GM10248 (cell line): ENCODE results near the gene BABAM2.
A peak's percentile ranks its signal among the peaks of the same experiment; 100 is the strongest.
"Not testable (repeated sequence)": the region's sequence is repeated elsewhere in the genome, so short reads cannot be mapped to it uniquely, and the experiment has no call there.

Experiments
- CTCF ChIA-PET: fragments of 300-600 bp; sonication (Branson Sonifier 250); formaldehyde crosslinking; extraction: SDS; loops from one replicate; lab custom pipeline; 2021; ENCODE audit warnings: antibody characterized with exemption; lab: Yijun Ruan, JAX
- POLR2A ChIA-PET: fragments of 350-650 bp; sonication (Branson Sonifier 250); formaldehyde crosslinking; extraction: SDS; loops from one replicate; lab custom pipeline; 2020; ENCODE audit warnings: antibody characterized with exemption; lab: Yijun Ruan, JAX
- DNase-seq: peaks from one replicate; pipeline ENCODE4 v3.0.0; 2012; ENCODE audit errors: extremely low spot score
- TF ChIP-seq, protein P1 (sequence below): IDR thresholded peaks from 2 replicates; pipeline ENCODE4 v1.5.1; 2012; ENCODE audit warnings: mild to moderate bottlenecking, low read depth; ENCODE audit errors: extremely low read depth, missing control alignments, control extremely low read depth

BABAM2 gene

DNA sequence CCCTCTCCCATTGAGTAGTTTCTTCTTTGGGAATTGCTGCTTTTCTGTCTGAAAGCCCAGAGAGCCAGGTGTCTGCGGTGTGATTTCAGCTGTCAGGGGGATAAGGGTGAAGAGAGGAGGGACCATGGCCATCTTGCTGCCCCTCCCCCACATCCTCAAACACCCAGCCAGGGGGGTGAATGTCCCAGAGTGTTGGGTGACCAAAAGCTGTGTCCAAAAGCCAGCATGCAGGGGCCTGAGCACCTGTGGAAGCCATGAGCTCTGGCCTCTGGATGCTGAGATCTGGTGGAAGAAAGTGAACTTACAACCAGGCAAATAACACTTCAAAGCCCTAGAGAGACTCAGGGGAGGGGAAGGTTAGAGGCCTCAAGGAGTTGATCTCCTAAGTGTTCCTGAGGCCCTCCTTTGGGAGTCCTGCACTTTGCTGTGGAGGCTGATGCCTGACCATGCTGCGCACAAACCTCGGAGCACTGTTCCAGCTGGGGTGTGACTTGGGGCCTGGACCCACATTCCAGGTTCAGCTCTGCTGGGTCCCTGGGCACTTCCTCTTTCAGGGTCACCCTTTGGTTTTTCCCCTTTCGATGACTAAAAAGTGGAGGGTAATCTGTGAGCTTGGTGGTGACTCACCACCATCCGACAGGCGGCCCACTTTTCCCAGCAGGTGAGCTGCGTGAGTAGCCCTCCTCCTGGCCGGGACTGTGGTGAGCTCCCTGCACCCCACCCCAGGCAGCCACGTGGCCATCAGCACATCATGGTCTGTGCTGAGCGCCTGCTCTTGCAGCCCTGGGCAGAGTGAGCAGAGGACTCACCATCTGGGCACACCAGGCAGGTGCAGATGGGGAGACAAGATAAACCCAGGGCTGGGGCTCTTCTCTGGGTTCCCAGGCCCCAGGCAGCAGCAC, 435.3 kb downstream of the BABAM2 start:
- TF ChIP-seq, protein P1, sequence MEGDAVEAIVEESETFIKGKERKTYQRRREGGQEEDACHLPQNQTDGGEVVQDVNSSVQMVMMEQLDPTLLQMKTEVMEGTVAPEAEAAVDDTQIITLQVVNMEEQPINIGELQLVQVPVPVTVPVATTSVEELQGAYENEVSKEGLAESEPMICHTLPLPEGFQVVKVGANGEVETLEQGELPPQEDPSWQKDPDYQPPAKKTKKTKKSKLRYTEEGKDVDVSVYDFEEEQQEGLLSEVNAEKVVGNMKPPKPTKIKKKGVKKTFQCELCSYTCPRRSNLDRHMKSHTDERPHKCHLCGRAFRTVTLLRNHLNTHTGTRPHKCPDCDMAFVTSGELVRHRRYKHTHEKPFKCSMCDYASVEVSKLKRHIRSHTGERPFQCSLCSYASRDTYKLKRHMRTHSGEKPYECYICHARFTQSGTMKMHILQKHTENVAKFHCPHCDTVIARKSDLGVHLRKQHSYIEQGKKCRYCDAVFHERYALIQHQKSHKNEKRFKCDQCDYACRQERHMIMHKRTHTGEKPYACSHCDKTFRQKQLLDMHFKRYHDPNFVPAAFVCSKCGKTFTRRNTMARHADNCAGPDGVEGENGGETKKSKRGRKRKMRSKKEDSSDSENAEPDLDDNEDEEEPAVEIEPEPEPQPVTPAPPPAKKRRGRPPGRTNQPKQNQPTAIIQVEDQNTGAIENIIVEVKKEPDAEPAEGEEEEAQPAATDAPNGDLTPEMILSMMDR, result no peak
- CTCF ChIA-PET, result interaction anchor here (0.8 to 1.5 kb wide), 5 partner anchors 9 to 75 kb away, joined by 3 to 5 read pairs (median 3); no protein-coding TSS in a partner anchor
- POLR2A ChIA-PET, result no interaction called here
- DNase-seq, result peak; percentile 60

DNA sequence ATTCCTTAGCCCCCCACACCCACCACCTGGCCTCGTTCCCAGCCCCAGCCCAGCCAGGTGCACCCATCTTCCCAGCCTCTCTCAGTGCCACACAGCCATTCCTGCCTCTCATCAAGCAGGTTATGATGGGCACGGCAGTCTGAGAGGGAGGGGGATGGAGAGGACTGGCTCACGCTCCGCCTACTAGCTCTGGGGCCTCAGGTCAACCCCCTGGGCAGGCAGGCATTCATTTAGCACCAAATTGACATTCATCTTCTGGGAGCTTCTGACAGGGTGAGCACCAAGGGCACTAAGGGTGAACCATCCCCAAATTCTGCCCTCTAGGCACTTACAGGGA, 435.9 kb downstream of the BABAM2 start:
- POLR2A ChIA-PET, result no interaction called here
- TF ChIP-seq, protein P1, result no peak
- no peak for DNase-seq
- CTCF ChIA-PET, result interaction anchor here (0.8 to 1.5 kb wide), 4 partner anchors 9 to 38 kb away, joined by 3 to 5 read pairs (median 4); no protein-coding TSS in a partner anchor

DNA sequence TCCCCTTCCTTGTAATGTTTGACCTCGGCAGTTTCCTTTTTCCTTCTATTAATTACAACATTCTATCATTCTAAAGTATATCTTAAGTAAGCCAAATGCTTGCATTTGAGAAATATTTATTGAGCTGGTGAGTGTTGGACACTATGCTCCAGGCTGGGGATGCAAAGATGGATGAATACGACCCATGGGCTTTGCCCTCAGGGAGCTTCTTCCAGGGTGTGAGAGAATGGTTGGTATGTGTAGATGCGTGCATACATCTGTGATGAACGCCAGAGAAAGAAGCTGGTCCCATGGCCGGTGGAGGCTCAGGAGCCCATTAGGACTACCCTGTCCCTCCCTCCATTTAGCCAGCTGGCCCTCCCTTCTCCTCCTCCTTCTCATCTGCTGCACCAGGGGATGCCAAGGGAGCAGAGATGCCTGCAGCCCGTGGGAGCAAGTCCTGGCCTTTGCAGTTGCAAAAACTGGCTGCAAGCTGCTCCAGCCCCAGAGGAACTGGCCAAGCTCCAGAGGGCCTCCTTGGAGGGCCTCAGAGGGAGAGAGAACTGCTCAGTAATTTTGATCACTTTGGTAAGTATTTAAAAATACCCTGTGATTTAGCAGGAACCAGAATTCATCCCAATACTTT, 436.5 kb downstream of the BABAM2 start:
- ChIA-PET POLR2A (no interaction called here), CTCF (interaction anchor here (1.0 to 1.5 kb wide), 4 partner anchors 10 to 38 kb away, joined by 3 to 5 read pairs (median 4); no protein-coding TSS in a partner anchor)
- DNase-seq, result no peak
- TF ChIP-seq, protein P1, result no peak

DNA sequence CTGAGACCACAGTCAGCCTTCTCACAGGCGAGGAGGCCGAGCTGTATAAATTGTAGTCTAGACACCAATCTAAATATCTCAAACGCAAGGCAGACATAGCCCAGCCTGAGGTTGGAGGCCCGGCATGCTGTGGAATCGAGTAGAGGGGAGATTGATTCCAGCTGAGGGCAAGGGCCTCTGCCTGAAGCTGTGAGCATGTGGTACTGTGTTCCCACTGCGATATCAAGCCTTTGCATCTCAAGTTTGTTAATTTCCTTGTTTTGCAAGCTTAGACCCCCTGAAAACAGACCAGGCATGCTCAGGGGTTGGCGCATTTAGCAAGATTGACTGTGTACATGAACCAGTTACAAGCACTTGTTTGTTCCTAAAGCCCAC, 437.0 kb downstream of the BABAM2 start:
- TF ChIP-seq, protein P1, result no peak
- ChIA-PET POLR2A (no interaction called here), CTCF (interaction anchor here (1.0 to 1.5 kb wide), 2 partner anchors 10 to 22 kb away, joined by 3 to 4 read pairs; no protein-coding TSS in a partner anchor)
- no peak for DNase-seq

DNA sequence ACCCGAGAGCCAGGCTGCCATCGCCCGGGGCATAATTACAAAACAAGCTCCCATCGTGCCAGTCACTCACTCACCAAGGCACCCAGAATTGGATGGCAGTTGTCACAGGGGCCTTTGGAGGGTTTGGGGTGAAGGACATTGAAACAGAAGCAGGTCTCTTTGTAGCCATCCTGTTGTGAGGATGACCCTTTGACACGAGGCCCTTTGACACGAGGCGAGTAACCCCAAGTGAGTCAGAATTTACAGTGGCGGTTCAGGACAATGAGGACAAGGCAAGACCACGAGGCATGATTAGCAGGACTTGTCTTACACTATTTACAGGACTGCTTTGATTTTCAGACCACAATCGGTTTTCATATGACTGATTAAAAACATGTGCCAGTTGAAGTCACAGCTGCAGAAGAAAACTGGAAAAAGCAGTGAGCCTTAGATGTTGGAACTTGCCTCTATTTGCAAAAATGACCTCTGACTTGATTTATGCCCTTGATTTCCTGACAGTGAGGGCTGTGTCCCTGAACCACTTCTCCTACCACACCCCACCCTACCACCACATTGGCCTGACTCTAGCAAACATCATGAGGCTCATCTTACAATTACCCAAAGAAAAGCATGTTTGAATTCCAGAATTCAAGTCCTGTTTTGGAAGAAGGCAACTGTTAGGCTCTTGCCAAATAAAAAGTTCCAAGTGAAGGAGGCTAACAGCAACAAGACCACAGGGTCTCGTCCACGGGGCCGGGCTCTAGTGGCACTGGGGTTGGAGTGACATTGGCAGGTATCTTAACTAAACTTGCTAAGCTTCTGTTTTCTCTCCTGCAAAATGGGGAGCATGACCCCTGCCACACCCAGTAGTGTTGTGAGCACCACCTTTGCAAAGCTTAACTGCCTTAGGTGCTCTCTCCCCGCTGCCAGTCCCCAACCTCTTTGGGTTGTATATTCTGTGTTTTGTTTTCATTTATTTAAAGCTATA, 437.7 kb downstream of the BABAM2 start:
- no peak for DNase-seq
- ChIA-PET POLR2A (no interaction called here), CTCF (interaction anchor here (0.9 to 1.4 kb wide), 2 partner anchors 12 to 625 kb away, joined by 3 to 4 read pairs; no protein-coding TSS in a partner anchor)
- TF ChIP-seq, protein P1, result no peak

DNA sequence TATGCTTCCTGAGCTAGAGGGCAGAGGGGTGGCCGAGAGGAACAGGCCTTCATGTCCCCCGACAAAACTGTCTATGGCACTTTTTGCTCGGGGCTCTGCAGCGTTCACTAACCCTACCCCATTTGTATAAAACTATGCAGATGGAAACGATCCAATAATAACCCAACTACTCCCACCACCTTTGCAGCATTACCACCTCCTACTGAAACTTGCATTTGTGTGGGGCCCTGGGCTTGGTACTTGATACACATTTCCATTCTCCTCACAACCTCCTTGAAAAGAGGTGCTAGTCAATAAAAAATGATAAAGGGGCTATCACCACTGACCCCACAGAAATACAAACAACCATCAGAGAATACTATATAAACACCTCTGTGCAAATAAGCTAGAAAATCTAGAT, 438.7 kb downstream of the BABAM2 start:
- ChIA-PET POLR2A (no interaction called here), CTCF (interaction anchor here (1.4 to 1.7 kb wide), 2 partner anchors 30 to 625 kb away, joined by 4 read pairs; no protein-coding TSS in a partner anchor)
- DNase-seq, result no peak
- TF ChIP-seq, protein P1, result no peak

DNA sequence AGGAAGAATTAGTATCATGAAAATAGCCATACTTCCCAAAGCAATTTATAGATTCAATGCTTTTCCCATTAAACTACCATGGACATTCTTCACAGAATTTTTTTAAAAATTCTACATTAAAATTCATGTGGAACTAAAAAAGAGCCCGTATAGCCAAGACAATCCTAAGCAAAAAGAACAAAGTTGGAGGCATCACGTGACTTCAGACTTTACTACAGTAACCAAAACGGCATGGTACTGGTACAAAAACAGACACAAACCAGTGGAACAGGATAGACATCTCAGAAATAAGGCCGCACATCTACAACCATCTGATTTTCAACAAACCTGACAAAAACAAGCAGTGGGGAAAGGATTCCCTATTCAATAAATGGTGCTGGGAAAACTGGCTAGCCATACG, 440.2 kb downstream of the BABAM2 start:
- POLR2A ChIA-PET, DNase-seq: not testable (repeated sequence)
- CTCF ChIA-PET, result interaction anchor here (1.7 kb wide), 1 partner anchor 32 kb away, joined by 4 read pairs; no protein-coding TSS in a partner anchor

DNA sequence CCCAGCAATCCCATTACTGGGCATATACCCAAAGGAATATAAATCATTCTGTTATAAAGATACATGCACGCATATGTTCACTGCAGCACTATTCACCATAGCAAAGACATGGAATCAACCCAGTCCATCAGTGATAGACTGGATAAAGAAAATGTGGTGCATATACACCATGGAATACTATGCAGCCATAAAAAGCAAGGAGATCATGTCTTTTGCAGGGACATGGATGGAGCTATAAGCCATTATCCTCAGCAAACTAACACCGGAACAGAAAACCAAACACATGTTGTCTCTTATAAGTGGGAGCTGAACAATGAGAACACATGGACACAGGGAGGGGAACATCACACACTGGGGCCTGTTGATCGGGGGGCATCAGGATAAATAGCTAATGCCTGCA, 441.3 kb downstream of the BABAM2 start:
- CTCF ChIA-PET, result interaction anchor here (1.1 to 1.2 kb wide), 2 partner anchors 22 to 606 kb away, joined by 3 read pairs; no protein-coding TSS in a partner anchor
- not testable (repeated sequence) for DNase-seq
- POLR2A ChIA-PET, result interaction anchor here (1.1 kb wide), 1 partner anchor 61 kb away, joined by 4 read pairs; the partner anchor contains the start of gene FOSL2
